Inflammatory macrophage treated with lipopolysaccharide for 4 hours (primary cell): Measurements from ENCODE around the gene CSRNP3.
A peak's percentile ranks its signal among the peaks of the same experiment; 100 is the strongest.

ENCODE experiments used
- DNase-seq: peaks from one replicate; pipeline ENCODE4 v3.0.0-alpha.2; 2020

The CSRNP3 gene

GRCh38 chr2:165698444-165698884, 229.0 kb downstream of the CSRNP3 start:
- peak; percentile 7 for DNase-seq

- DNase-seq: no peak
Observed at GRCh38 chr2:165699946-165700345, 230.4 kb downstream of the CSRNP3 start.

- no peak for DNase-seq
Observed at GRCh38 chr2:165700531-165700930, 231.0 kb downstream of the CSRNP3 start.

GRCh38 chr2:165701147-165701546, 231.6 kb downstream of the CSRNP3 start:
- no peak for DNase-seq

GRCh38 chr2:165706960-165707487, 237.5 kb downstream of the CSRNP3 start:
- DNase-seq: no peak

GRCh38 chr2:165716091-165716490, 246.6 kb downstream of the CSRNP3 start:
- DNase-seq: no peak

- DNase-seq: no peak
Observed at GRCh38 chr2:165718610-165719210, 249.2 kb downstream of the CSRNP3 start.

- no peak for DNase-seq
Observed at GRCh38 chr2:165720511-165720910, 251.0 kb downstream of the CSRNP3 start.

- peak; percentile 34 for DNase-seq
Observed at GRCh38 chr2:165725421-165725820, 255.9 kb downstream of the CSRNP3 start.
